T follicular helper cell (primary cell): ENCODE results near the gene ABHD15.
A peak's percentile ranks its signal among the peaks of the same experiment; 100 is the strongest.

Experiments used
- DNase-seq: peaks from one replicate; pipeline ENCODE4 v3.0.0-alpha.2; 2020; ENCODE audit warnings: low read depth
- total RNA-seq, 2 experiments: gene quantifications; one replicate each; lab custom pipeline; 2026; lab: John Stamatoyannopoulos, UW

Gene ABHD15, protein sequence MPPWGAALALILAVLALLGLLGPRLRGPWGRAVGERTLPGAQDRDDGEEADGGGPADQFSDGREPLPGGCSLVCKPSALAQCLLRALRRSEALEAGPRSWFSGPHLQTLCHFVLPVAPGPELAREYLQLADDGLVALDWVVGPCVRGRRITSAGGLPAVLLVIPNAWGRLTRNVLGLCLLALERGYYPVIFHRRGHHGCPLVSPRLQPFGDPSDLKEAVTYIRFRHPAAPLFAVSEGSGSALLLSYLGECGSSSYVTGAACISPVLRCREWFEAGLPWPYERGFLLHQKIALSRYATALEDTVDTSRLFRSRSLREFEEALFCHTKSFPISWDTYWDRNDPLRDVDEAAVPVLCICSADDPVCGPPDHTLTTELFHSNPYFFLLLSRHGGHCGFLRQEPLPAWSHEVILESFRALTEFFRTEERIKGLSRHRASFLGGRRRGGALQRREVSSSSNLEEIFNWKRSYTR
- total RNA-seq = 19.1 to 44.9 reads per million in 2 experiments

DNA sequence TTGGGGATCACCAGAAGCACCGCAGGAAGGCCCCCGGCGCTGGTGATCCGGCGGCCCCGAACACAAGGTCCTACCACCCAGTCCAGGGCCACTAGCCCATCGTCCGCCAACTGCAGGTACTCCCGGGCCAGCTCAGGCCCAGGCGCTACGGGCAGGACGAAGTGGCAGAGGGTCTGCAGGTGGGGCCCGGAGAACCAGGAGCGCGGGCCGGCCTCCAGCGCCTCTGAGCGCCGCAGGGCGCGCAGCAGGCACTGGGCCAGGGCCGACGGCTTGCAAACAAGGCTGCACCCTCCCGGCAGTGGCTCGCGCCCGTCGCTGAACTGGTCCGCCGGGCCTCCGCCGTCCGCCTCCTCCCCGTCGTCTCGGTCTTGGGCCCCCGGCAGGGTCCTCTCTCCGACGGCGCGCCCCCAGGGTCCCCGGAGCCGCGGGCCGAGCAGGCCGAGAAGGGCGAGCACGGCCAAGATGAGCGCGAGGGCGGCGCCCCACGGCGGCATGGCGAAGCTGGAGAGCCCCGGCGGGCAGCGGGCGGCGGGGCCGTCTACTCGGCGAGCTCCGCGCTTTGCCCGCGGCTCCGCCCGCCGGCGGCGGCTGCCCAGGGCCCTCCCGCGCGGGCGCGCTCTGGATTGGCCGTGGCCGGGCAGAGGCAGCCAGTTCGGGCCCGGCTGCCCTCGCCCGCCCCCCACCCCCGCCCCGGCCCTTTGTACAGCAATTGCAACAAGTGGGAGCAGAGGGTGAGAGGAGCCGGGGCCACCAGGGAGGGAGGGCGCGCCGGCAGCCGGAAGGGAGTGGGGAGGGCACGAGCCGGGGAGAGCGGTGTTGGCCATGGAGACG, at the start of gene ABHD15:
Gene ABHD15 (minus strand): TSS at position 565 of the 831 bp plus-strand sequence. CDS start 71 bp downstream, at position 494.
- DNase-seq = no peak

GRCh38 chr17:29615492-29616299, 48.9 kb upstream of the ABHD15 start:
- peak; percentile 79 for DNase-seq

DNA sequence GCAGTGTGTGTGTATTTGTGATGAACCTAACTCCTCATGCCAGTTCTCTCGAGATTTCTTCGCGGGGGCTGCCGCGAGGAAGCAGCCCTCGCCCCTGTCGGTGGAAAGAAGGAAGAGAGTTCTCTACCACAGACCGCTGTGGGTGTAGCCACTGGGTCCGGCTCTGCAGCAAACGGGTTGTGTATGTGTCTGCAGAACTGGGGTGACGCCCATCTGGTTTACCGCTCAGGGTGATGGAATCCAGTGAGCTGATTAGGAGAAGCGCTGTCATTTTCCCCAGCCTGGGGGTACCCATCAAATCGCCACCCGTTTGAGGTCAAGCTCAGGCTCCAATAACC, 48.2 kb upstream of the ABHD15 start:
- no peak for DNase-seq

DNA sequence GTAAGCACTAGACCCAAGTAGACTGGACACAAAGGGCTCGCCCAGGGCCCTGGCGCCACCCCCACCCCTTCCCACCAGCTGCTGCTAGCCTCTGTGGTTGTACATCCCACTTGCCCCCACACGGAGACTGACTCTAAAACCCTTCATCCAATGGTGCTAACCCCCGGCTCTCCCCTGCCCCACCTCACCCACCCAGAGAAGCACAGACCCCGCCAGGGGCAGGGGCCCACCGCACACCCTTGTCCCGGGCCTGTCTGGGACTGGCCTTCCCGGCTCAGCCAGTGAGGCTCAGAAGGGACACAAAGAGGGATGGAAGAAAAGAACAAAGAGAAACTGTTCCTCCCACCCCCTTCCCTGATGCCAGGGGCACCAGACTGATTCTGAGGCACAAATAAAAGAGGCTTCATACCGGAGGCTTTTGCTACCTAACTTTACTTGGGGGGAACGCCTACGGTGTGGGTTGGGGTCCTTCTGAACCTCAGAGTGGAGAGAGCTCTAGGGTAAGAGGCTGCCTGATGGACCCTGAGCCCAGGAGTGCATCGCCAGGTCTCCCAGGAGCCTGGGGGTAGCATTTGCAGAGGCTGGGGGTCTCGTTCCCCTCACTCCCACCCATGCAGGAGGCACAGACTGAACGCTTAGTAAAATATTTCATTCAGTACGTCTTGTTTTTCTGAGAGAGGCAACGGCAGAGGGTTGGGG, 47.7 kb upstream of the ABHD15 start:
- no peak for DNase-seq

DNA sequence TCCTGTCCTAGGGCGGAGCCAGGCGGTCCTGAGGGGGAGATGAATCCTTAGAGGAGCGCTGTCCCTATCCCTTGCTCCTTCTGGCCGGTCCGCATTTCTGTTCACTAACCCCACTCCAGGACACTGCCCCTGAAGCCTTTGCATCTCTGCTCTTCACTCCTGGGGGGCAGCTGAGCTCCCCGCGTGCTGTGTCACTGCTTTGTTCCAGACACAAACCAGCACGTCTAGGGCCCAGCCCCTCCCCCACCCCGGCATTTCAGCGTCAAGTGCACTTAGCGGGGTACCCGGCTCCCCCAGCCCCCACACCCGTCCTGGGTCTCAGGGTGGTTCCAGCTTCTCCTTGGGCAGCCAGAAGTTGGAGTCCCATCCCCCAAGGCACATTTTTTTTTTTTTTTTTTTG, 47.0 kb upstream of the ABHD15 start:
- no peak for DNase-seq

DNA sequence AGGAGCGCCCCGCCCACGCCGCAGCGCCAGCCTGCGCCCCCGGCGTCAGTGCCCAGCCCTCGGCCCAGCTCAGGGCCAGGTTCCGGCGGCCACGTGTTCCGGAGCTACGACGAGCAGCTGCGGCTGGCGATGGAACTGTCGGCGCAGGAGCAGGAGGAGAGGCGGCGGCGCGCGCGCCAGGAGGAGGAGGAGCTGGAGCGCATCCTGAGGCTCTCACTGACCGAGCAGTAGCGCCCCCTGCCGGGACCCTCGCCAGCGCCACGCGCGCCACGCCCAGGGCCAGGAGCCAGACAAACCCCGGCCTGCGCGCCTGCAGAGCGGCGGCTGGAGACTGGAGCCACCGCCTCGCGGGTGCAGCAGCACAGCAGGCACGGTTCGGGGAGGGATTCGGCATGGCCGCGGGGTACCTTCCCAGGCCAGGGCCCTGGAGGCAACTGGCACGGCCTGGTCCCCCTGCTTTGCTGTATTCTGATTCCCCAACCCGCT, 46.6 kb upstream of the ABHD15 start:
- DNase-seq = peak; percentile 88

DNA sequence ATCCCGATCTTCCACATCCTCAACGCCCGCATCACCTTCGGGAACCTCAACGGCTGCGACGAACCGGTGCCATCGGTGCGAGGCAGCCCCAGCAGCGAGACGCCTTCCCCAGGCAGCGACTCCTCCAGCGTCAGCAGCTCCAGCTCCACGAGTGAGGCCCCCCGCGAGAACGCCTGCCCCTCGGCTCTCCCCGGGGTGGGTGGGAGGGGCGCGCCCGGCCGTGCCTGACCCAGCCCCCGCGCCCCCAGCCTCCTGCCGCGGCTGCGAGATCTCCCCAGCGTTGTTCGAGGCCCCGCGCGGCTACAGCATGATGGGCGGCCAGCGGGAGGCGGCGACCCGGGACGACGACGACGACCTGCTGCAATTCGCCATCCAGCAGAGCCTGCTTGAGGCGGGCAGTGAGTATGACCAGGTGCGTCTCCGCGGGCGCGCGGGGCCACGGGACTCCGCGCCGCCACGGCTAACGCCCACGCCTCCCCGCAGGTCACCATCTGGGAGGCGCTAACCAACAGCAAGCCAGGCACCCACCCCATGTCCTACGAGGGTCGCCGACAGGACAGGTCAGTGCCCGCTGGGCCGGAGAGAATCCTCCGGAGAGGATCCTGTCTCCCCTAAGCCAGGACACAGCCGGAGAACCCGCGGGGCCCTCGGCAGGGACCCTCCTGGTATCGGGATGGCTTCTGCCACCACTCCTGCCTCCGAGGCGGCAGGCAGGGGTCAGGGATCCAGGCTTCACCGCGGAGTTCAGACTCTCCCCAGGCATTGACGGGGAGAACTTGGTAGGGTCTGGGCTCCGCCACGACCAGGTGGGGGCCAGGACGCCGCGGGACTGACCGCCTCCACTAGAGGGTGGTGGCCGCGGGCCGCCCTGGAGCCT, 45.8 kb upstream of the ABHD15 start:
- no peak for DNase-seq

DNA sequence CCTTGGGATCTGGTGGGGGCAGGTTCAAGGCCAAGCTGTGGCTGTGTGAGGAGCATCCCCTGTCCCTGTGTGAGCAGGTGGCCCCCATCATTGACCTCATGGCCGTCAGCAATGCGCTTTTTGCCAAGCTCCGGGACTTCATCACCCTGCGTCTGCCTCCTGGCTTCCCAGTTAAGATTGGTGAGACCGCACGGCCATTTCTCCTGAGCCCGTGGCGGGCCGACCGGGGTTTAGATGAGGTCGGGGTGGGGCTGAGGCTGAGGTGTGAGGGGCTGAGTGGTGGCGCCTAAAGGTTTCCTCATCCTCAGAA, 45.2 kb upstream of the ABHD15 start:
- DNase-seq = no peak

GRCh38 chr17:29611351-29612093, 44.7 kb upstream of the ABHD15 start:
- DNase-seq = no peak

- no peak for DNase-seq
Measured at GRCh38 chr17:29610395-29610794, 43.6 kb upstream of the ABHD15 start.

- DNase-seq = no peak
Measured at GRCh38 chr17:29608986-29609385, 42.1 kb upstream of the ABHD15 start.

DNA sequence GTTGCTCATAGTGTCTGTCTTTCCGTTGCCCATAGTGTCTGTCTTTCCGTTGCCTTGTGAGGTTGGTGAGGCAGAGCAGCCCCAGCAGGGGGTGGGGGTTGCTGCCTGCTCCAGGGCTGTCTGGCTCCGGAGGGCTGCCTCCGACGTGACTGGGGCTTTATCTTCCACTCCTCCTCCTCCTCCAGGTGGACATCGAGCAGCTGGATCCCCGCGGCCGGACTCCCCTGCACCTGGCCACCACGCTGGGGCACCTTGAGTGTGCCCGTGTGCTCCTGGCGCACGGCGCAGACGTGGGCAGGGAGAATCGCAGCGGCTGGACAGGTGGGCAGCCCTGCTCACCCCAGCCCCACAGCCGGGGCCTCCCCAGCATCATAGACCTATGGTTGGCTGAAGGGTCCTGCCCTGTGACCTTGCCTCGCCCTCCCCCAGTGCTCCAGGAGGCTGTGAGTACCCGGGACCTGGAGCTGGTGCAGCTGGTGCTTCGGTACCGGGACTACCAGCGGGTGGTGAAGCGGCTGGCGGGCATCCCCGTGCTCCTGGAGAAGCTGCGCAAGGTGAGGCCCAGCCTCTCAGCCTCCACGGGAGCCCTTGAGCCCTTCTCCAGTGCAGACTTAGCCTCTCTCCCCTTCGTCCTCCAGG, 40.8 kb upstream of the ABHD15 start:
- DNase-seq = no peak

GRCh38 chr17:29603109-29603674, 36.4 kb upstream of the ABHD15 start:
- no peak for DNase-seq

DNA sequence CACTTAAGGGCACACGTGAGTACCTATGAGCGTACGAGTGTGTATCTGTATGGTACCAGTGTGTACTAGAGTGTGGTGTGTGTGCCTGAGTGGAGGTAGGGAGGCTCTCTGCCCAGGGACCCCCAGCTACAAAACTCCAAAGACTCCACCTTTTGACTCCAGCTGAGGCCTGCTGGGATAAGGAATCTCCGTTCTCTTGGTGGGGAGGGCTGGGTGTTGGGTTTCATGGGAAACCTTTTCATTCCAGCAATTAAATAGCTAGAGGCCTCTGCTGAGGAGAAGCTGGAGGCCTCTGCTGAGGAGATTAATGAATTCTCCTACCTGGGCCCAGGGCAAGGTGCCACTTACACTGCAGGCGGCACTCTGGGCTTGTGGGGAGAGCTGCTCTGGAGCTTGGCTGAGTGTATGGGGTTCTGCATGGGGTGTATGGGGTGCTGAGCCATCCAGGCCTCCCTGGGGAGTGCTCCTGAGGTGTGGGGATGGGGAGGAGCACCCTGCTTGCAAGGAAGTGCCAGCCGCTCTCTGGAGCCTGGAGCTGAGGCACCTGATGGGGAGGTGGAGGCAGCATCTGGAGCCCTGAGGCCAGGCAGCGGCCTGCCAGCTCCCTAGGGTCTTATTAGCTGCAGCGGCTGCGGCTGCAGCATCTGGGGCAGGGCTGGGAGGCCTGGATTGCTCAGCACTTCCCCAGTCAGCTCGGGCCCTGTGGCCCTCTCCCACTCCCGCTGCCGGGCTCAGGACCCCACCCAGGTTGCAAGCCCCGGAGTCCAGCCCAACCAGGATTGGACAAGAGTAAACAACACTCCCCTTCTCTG, 30.7 kb upstream of the ABHD15 start:
- no peak for DNase-seq

GRCh38 chr17:29596811-29597210, 30.0 kb upstream of the ABHD15 start:
- no peak for DNase-seq

GRCh38 chr17:29595943-29596774, 29.3 kb upstream of the ABHD15 start:
- no peak for DNase-seq
